Thyroid gland (tissue), 4 donors: ENCODE measurements around the gene AMER3. TPM values are rescaled to one million over a fixed set of nuclear protein-coding genes. Genes with fewer than 3 reads are reported as not detected.

Experiments used
- DNase-seq, 2 donors: peaks; one replicate each; pipeline ENCODE4 v3.0.0-alpha.2; 2019
- H3K27ac ChIP-seq, 3 donors: fragments of 200-600 bp; sonication (generic); 1 replicate in 2 of 3; 2 replicates in 1 of 3; pipeline ENCODE4 v1.5.1; 2016 to 2019; ENCODE audit warnings: mild to moderate bottlenecking in 1 of 3, moderate library complexity in 1 of 3
- H3K27me3 ChIP-seq: fragments of 200-600 bp; sonication (generic); one replicate; pipeline ENCODE4 v1.5.1; 2019
- H3K36me3 ChIP-seq, 2 donors: fragments of 200-600 bp; sonication (generic); one replicate each; pipeline ENCODE4 v1.5.1; 2016 to 2019
- H3K4me1 ChIP-seq, 2 donors: fragments of 200-600 bp; sonication (generic); one replicate each; pipeline ENCODE4 v1.5.1; 2017 to 2019
- H3K4me3 ChIP-seq, 3 donors: fragments of 200-600 bp; sonication (generic); replicated peaks in 1 of 3; 1 replicate in 2 of 3; 2 replicates in 1 of 3; pipeline ENCODE4 v1.5.1; 2016; ENCODE audit warnings: mild to moderate bottlenecking in 1 of 3
- H3K9me3 ChIP-seq: fragments of 200-600 bp; sonication (generic); one replicate; pipeline ENCODE4 v1.5.1; 2017
- CTCF ChIP-seq, 6 experiments: fragments of 200-600 bp in 3 of 6; fragments of 450-650 bp in 3 of 6; sonication (generic) in 3 of 6; IDR thresholded peaks; one replicate each; pipeline ENCODE4 v1.5.1; 2016 to 2019; ENCODE audit warnings: antibody characterized with exemption in 6 of 6, mild to moderate bottlenecking in 2 of 6, inconsistent platforms in 1 of 6, moderate library complexity in 1 of 6
- POLR2A ChIP-seq, 2 donors: fragments of 450-650 bp; IDR thresholded peaks; one replicate each; pipeline ENCODE4 v1.6.1; 2017; ENCODE audit warnings: antibody characterized with exemption in 2 of 2, mild to moderate bottlenecking in 2 of 2, moderate library complexity in 1 of 2
- WGBS, 2 donors: methylation state at CpG; one replicate each; pipeline ENCODE4 v1.1.5; 2017; 5-methylcytosine and 5-hydroxymethylcytosine counted together
- intact Hi-C: fragments of 100-400 bp; cut with DNase I; formaldehyde crosslinking; loops from one replicate; pipeline ENCODE4 v1.15.1; 2023
- total RNA-seq, 4 donors: library from RNA; depleted of rRNA; stranded (reverse); fragments of >200 nt; gene quantifications; one replicate each; pipeline ENCODE4 v1.2.3, GENCODE V29; 2016

AMER3 gene
- total RNA-seq, 4 donors from 2014 or later, result 0.08 TPM; not detected in 3

DNA sequence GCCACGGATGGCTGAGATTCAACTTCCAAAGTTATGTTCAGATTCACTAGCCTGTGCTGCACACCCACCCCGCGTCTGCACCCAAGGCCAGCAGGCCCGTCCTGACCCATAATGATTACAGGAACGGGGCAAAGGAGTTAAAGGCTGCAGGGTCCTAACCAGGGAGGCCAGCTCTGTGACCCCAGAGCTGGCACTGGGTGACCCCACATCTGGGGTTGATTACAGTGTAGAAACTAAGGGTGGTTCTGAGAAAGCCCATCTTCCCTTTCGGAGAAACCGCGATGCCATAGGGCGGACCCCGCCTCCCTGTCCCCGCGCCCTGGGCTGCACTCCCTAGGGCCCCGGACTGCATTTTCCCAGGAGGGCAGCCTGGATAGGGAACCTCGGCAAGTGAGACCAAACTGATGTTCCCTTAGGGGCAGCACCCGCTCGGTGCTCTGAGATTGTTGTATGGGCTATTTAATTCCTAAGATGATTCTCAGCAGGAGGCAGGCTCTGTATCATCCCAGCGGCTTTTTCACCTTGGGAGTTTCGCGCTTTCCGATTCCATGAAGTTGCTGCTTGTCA, 28.6 kb upstream of the AMER3 start:
- Histone ChIP-seq H3K36me3 (no peaks in the 10 kb centered on the region), H3K4me3 (peak overlapping the region in 2 of 3 donors; percentile 35 to 47), H3K27ac (peak overlapping the region in 1 of 3 donors; percentile 3), H3K9me3 (no peaks in the 10 kb centered on the region), H3K27me3 (no peaks in the 10 kb centered on the region), H3K4me1 (peaks cover 9 to 17% of the 10 kb centered on the region in 2 donors)
- whole genome bisulfite sequencing, 2 donors, result 20 to 30% methylated on average over 9 to 17 of the region's 20 CpGs
- intact Hi-C loops, result no loop called here
- TF ChIP-seq CTCF (IDR thresholded peaks at IDR 0.05) (no peak), POLR2A (IDR thresholded peaks at IDR 0.05) (no peak)
- DNase-seq, result no peak

DNA sequence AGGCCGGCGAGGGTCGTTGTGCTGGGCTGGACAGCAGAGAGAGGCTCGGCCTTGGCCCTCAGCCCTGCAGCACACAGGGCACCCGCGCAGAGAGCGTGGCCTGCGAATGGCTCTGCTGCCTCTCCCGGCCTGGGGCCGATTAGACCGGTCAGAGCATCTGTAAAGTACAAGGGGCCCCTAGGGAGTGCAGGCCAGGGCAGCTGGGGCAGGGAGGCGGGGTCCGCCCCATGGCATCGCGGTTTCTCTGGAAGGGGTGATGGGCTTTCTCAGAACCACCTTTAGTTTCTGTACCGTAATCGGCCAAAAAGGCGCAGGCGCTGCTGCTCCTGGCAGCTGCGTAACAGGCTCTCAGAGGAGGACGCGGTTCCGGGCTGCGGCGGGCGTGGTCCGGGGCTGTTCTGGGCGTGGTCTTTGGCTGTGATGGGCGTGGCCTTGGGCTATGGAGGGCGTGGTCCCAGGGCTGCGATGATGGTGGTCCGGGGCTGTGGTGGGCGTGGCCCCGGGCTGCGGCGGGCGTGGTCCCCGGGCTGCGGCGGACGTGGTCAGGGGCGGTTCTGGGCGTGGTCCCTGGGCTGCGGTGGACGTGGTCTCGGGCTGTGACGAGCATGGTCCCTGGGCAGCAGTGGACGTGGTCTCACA, 27.9 kb upstream of the AMER3 start:
- intact Hi-C loops, result no loop called here
- Histone ChIP-seq H3K9me3 (no peaks in the 10 kb centered on the region), H3K36me3 (no peaks in the 10 kb centered on the region), H3K27ac (peak overlapping the region; percentile 0 to 27 (median 3)), H3K4me1 (peaks cover 9 to 17% of the 10 kb centered on the region in 2 donors), H3K27me3 (no peaks in the 10 kb centered on the region), H3K4me3 (peak overlapping the region in 2 of 3 donors; percentile 35 to 47)
- peak; percentile 78 to 81 for DNase-seq
- TF ChIP-seq CTCF (IDR thresholded peaks at IDR 0.05) (no peak), POLR2A (IDR thresholded peaks at IDR 0.05) (peak in 1 of 2 donors; percentile 60)
- WGBS, 2 donors, result 1 to 5% methylated on average over 13 to 21 of the region's 48 CpGs

- H3K9me3 ChIP-seq, result no peaks in the 10 kb centered on the region
- H3K36me3 ChIP-seq, result no peaks in the 10 kb centered on the region
- H3K27me3 ChIP-seq, result no peaks in the 10 kb centered on the region
- H3K27ac ChIP-seq, result peak overlapping the region in 2 of 3 donors; percentile 0 to 27
- DNase-seq, result peak; percentile 20 to 26
- 40 to 62% methylated on average over 5 to 9 of the region's 12 CpGs for WGBS, 2 donors
- TF ChIP-seq POLR2A (IDR thresholded peaks at IDR 0.05), result no peak
- TF ChIP-seq CTCF (IDR thresholded peaks at IDR 0.05), result no peak
- intact Hi-C loops, result no loop called here
- peak overlapping the region in 2 of 3 donors; percentile 35 to 47 for H3K4me3 ChIP-seq
- peaks cover 9 to 17% of the 10 kb centered on the region in 2 donors for H3K4me1 ChIP-seq
These were observed 27.3 kb upstream of the AMER3 start for GRCh38 chr2:130728007-130728454.

DNA sequence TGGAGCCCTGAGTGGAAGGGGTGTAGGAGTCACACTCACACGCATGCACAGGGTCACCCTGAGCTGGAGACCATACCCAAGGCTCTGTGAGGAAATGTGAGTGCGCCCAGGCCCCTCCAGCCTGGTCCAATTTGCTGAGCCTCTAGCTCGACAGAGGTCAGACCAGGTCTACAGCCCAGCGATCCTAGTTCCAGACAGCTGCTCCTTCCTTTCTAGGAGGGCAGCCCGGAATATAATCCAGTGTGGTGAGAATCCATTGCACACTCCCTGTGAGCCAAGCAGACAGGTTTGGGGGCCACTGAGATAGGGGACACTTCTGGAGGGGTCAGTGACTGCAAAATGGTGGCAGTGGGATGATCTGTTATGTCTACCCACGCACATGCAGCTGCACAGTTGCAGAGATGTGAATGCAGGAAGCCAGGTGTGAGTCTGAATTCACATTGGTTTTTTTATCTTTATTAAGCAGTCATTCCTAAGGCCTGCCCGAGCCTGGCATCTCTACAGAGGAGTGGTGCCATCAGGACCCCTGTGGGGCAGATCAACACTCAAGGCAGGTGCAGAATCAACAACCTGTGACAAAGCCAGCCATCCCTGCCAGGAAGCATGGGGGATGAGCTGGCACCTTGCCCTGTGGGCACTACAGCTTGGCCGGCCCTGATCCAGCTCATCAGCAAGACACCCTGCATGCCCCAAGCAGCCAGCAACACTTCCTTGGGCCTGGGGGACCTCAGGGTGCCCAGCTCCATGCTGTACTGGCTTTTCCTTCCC, 26.6 kb upstream of the AMER3 start, which contains the start of gene GPR148:
Gene GPR148, plus strand, starts transcription at position 522 of the 768 bp plus-strand sequence. Its CDS starts 82 bp downstream, at position 604.
- Histone ChIP-seq H3K36me3 (no peaks in the 10 kb centered on the region), H3K4me3 (peak within 1 kb of the TSS in 2 of 3 donors; percentile 35 to 47), H3K27me3 (no peaks in the 10 kb centered on the region), H3K9me3 (no peaks in the 10 kb centered on the region), H3K27ac (peak within 1 kb of the TSS in 2 of 3 donors; percentile 0 to 27), H3K4me1 (peaks cover 9 to 17% of the 10 kb centered on the region in 2 donors)
- no peak for TF ChIP-seq POLR2A (IDR thresholded peaks at IDR 0.05)
- no peak for TF ChIP-seq CTCF (IDR thresholded peaks at IDR 0.05)
- intact Hi-C loops, result no loop called here
- DNase-seq, result peak; percentile 67 to 69
- 57 to 60% methylated on average over 5 to 7 of the region's 8 CpGs for WGBS, 2 donors
